Cerebellar nuclear complex (tissue), 1 donor: ENCODE results near the gene WDR47.
"Not testable (repeated sequence)": the region's sequence is repeated elsewhere in the genome, so short reads cannot be mapped to it uniquely, and the experiment has no call there.

Source experiments
- DNase-seq, 2 experiments: peaks; one replicate each; lab custom pipeline; 2025; lab: John Stamatoyannopoulos, UW

The WDR47 gene

GRCh38 chr1:108962681-108963051 lies 79.2 kb downstream of the WDR47 start:
- DNase-seq = no peak

- DNase-seq = no peak
Measured at GRCh38 chr1:108961752-108962486, 80.0 kb downstream of the WDR47 start.

DNA sequence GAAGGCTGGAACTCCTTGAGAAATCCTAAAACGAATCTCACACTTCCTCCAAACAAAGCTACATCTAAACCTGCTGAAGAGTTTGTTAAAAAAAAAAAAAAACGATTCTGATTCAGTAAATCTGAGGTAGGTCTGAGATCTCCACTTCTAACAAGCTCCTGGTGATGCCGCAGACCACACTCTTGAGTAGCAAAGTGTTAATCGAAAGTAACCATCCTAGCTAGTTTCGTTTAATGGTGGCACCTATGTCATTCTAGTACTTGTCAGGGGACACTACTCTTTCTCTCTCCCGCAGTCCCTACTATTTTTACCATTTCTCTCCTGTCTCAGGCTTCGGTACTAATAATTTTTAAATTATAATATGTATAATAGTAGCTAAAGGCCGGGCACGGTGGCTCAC lies 80.7 kb downstream of the WDR47 start:
- DNase-seq = no peak

DNA sequence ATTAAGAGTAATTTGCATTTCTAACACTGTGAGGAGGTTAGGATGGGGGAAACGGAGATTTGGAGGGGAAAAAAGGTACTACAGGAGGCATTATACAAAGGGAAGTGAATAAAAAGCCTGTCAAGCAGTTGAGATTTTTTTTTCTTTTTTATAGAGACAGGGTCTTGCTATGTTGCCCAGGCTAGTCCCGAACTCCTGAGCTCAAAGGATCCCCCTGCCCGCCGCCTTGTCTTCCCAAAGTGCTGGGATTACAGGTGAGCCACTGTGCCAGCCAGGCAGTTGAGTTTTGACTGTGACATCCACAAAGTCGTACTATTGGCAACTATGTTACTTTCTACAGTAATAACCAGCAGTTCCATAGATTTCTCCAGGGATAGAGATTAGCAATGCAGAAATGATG lies 81.2 kb downstream of the WDR47 start:
- DNase-seq = no peak

DNA sequence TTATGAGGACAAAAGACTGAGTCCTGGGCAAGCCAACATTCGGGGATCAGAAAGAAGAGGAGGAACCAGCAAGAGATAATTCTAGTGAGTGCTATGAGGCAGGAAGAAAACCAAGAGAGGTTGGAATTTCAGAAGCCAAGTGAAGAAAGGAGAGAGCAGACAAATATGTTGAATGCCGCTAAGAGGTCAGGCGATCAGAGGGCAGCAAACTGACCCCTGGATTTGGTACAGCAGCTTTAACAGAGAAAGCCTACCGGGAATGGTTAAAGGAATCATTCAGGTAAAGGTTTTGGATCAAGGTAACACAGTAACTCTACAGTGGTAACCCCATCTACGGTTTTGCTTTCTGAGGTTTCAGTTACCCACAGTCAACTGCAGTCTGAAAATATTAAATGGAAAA lies 84.0 kb downstream of the WDR47 start:
- no peak for DNase-seq

- no peak for DNase-seq
Measured at GRCh38 chr1:108955881-108956280, 86.0 kb downstream of the WDR47 start.

DNA sequence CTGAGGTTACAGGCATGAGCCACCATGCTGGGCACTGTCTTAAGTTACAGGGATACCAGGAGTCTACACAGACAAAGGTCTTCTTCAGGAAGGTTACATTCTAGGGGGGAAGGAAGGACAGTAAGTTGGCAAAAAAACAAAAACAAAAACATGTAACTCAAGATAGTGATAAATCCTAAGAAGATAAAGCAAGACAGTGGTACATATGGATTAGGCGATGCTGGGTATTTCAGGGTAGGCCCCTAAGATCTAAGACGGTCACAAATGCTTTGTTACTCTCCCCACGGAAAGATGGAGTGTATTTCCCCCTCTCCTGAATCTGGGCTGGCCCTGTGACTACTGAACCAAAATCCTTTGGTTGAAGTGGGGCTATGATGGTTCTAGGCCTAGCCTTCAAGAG lies 86.8 kb downstream of the WDR47 start:
- no peak for DNase-seq

- no peak for DNase-seq
Measured at GRCh38 chr1:108953452-108953851, 88.5 kb downstream of the WDR47 start.

GRCh38 chr1:108951242-108951641 lies 90.7 kb downstream of the WDR47 start:
- DNase-seq = no peak

DNA sequence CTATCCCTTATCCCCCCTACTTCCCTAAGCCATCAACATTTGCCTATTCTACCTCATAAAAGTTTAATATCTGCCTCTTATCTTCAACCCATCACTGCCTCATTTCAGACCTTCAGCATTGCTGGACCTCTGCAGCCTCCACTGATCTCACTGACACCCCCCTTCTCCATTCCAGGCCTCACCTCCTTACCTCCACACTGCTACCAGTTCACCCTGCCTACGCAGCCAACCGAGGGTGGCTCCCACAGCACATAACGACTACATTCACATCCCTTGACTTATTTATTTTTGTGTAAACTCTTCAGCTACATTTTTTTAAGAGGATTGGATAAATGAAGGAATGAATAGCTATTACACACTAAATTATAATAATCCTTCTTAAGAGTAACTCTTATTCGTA lies 92.9 kb downstream of the WDR47 start:
- no peak for DNase-seq

- no peak for DNase-seq
Measured at GRCh38 chr1:108947871-108948525, 93.9 kb downstream of the WDR47 start.

- DNase-seq = no peak
Measured at GRCh38 chr1:108936170-108936569, 105.7 kb downstream of the WDR47 start.

DNA sequence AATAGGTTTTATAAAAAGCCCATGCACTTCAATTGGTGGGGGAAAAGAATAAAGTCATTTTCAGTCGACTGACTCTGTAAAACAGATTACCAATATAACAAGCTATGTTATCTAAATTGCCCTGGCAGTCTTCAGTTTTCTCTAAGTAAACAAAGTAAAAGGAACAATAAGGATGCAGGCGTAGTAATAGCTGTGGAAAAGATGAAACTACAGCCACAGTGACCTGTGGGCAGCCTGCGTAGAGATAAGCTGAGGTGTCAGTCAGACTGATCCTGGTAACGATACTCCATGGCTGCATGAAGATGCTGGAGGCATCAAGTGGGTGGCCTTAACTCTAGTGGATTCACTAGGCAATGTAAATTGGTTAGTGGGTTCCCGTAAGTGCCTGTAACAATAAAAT lies 108.0 kb downstream of the WDR47 start:
- DNase-seq = no peak

GRCh38 chr1:108927565-108927964 lies 114.3 kb downstream of the WDR47 start:
- not testable (repeated sequence) for DNase-seq

- DNase-seq = no peak
Measured at GRCh38 chr1:108925920-108926319, 116.0 kb downstream of the WDR47 start.
